ENCODE results near the gene ACOT13. TPM values are rescaled to one million over a fixed set of nuclear protein-coding genes. Genes with fewer than 3 reads are reported as not detected.
A peak's percentile ranks its signal among the peaks of the same experiment; 100 is the strongest.
"Not testable (repeated sequence)": the region's sequence is repeated elsewhere in the genome, so short reads cannot be mapped to it uniquely, and the experiment has no call there.

ACOT13 gene
- polyA plus RNA-seq, 3 donors: 1.7 to 20.1 (median 14.5) TPM

DNA sequence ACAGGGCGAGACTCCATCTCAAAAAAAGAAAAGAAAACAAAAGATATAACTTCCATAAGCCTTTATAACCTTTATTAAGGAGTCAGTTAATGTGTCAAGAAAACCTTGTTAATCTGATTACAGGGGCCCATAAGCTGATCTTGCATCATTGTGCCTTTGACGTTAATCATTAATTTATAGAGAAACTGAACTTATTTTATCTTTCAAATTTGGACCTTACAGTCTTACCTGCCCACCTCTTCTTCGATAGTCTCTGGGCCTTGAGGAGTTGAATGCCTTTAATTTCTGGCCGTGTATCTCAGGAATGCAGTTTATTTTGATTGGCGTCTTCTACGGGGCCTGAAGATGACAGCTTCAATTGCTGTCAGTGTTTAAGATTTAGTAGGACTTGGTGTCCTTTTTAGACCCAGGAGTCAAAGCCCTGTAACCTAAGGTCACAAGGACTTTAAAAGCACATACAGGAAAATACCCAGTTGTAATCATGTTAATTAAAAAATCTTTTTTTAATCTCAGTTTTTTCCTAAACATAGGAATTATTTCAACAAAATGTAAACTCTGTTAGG, 5.8 kb downstream of the ACOT13 start:
- H3K36me3 Mint-ChIP-seq: peaks cover 2 to 7% of the 10 kb centered on the region in 2 donors

DNA sequence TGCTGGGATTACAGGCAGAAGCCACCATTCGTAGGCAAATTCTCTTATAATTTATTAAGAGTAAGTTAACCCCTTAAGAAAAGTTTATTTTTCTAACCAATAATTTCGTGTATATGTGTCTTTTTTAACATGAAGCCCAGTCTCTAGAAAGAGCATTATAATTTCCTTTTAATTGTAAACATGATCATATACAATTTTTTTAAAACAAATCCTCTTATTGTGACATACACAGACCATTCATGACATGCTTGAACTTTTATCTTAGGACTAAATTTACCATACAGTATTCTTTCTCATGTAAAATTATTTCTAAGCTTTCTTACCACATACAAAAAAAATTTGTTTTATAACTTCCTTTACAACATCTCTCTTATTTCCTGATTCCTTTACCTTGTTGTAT, 6.7 kb downstream of the ACOT13 start:
- WGBS (ENCODE audit: insufficient coverage): no CpG with 5 or more reads among the region's 2 CpGs

More for the DNA sequence above, 5.8 kb downstream of the ACOT13 start:
- Mint-ChIP-seq H3K4me3 (no peak overlapping the region), H3K27ac (peak overlapping the region in 1 of 7 donors; percentile 48), H3K4me1 (peaks cover 14% of the 10 kb centered on the region), H3K9me3 (peaks cover 11 to 51% (median 29%) of the 10 kb centered on the region in 7 donors), H3K27me3 (ENCODE audit: low read depth in 3 of 3) (peaks cover 0 to 4% (median 3%) of the 10 kb centered on the region in 3 donors)
- Histone ChIP-seq H3K36me3 (replicated peaks in 1 of 2; ENCODE audit: control insufficient read depth in 1 of 2, insufficient read depth in 2 of 2, low read length in 2 of 2) (no peaks in the 10 kb centered on the region), H4K20me1 (ENCODE audit: insufficient read depth, low read length) (no peaks in the 10 kb centered on the region), H3K27me3 (ENCODE audit: control insufficient read depth in 2 of 2, insufficient read depth in 2 of 2, low read length in 2 of 2) (no peaks in the 10 kb centered on the region), H3K9me3 (replicated peaks in 1 of 2; ENCODE audit: control insufficient read depth in 1 of 2, insufficient read depth in 1 of 2, low read length in 2 of 2) (peaks cover 15 to 22% of the 10 kb centered on the region in 2 donors), H3K4me3 (replicated peaks in 1 of 3; ENCODE audit: low read depth in 2 of 3, low read length in 3 of 3) (no peak overlapping the region), H2AFZ (ENCODE audit: insufficient read depth, low read depth, low read length, poor library complexity, severe bottlenecking) (no peak overlapping the region), H3K79me2 (ENCODE audit: insufficient read depth, low read length) (peaks cover 5% of the 10 kb centered on the region), H3K4me2 (replicated peaks; ENCODE audit: extremely low read depth, low read length, poor library complexity, severe bottlenecking) (no peak overlapping the region), H3K27ac (ENCODE audit: low read depth in 1 of 2, low read length in 2 of 2) (no peak overlapping the region), H3K4me1 (ENCODE audit: control insufficient read depth in 1 of 2, insufficient read depth in 2 of 2, low read length in 2 of 2) (peaks cover 2 to 5% of the 10 kb centered on the region in 2 donors), H3K9ac (ENCODE audit: insufficient read depth, low read length, poor library complexity, severe bottlenecking) (no peak overlapping the region)
- intact Hi-C loops (cut with micrococcal nuclease): no loop called here
- TF ChIP-seq CTCF (IDR thresholded peaks at IDR 0.05): no peak
- DNase-seq: no peak
- no CpG with 5 or more reads among the region's 6 CpGs for WGBS (ENCODE audit: insufficient coverage)

DNA sequence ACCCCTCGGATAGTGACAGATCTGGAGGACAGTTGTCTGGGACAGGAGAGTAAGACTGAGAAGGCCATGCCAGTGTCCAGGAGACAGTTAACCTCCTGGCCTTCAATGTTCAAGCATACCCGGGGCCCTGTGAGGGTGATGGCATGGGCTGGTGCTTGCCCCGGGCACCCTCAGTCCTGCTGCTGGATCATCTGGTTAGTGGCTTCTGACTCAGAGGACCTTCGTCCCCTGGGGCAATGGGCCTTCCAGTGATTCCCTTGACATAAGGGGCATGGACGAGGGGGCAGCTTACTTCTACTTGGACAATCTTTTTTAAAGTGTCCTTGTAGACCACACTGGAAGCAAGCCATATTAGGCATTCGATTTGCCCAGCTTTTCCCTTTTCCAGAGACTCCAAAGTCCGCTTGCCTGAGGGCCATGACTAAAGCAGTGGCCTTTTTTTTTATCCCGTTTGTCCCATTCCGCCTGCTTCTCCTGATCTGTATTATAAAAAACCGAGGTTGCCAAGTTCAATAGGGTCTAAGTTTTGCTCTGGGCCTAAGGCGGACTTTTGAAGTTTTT, 12.0 kb downstream of the ACOT13 start:
- H3K79me2 ChIP-seq (ENCODE audit: insufficient read depth, low read length); H2AFZ ChIP-seq (ENCODE audit: insufficient read depth, low read depth, low read length, poor library complexity, severe bottlenecking); H3K9ac ChIP-seq (ENCODE audit: insufficient read depth, low read length, poor library complexity, severe bottlenecking); H3K4me3 ChIP-seq (replicated peaks in 1 of 3; ENCODE audit: low read depth in 2 of 3, low read length in 3 of 3); H3K27me3 Mint-ChIP-seq (ENCODE audit: low read depth in 3 of 3); H3K27me3 ChIP-seq (ENCODE audit: control insufficient read depth in 2 of 2, insufficient read depth in 2 of 2, low read length in 2 of 2); H3K36me3 ChIP-seq (replicated peaks in 1 of 2; ENCODE audit: control insufficient read depth in 1 of 2, insufficient read depth in 2 of 2, low read length in 2 of 2); intact Hi-C loops (cut with micrococcal nuclease); H4K20me1 ChIP-seq (ENCODE audit: insufficient read depth, low read length); H3K4me1 ChIP-seq (ENCODE audit: control insufficient read depth in 1 of 2, insufficient read depth in 2 of 2, low read length in 2 of 2); H3K4me1 Mint-ChIP-seq; DNase-seq; H3K4me3 Mint-ChIP-seq; H3K27ac Mint-ChIP-seq; H3K9me3 ChIP-seq (replicated peaks in 1 of 2; ENCODE audit: control insufficient read depth in 1 of 2, insufficient read depth in 1 of 2, low read length in 2 of 2); H3K27ac ChIP-seq (ENCODE audit: low read depth in 1 of 2, low read length in 2 of 2); H3K4me2 ChIP-seq (replicated peaks; ENCODE audit: extremely low read depth, low read length, poor library complexity, severe bottlenecking): not testable (repeated sequence)
- 100% methylated on average over 4 of the region's 11 CpGs for WGBS (ENCODE audit: insufficient coverage)
- Mint-ChIP-seq H3K36me3 (peaks cover 5 to 13% of the 10 kb centered on the region in 2 donors), H3K9me3 (peaks cover 6 to 20% (median 14%) of the 10 kb centered on the region in 7 donors)

More for the DNA sequence above, 6.7 kb downstream of the ACOT13 start:
- Histone ChIP-seq H2AFZ (ENCODE audit: insufficient read depth, low read depth, low read length, poor library complexity, severe bottlenecking) (no peak overlapping the region), H3K9me3 (replicated peaks in 1 of 2; ENCODE audit: control insufficient read depth in 1 of 2, insufficient read depth in 1 of 2, low read length in 2 of 2) (peaks cover 15 to 22% of the 10 kb centered on the region in 2 donors), H3K27ac (ENCODE audit: low read depth in 1 of 2, low read length in 2 of 2) (no peak overlapping the region), H3K9ac (ENCODE audit: insufficient read depth, low read length, poor library complexity, severe bottlenecking) (no peak overlapping the region), H4K20me1 (ENCODE audit: insufficient read depth, low read length) (no peaks in the 10 kb centered on the region), H3K4me3 (replicated peaks in 1 of 3; ENCODE audit: low read depth in 2 of 3, low read length in 3 of 3) (no peak overlapping the region), H3K4me1 (ENCODE audit: control insufficient read depth in 1 of 2, insufficient read depth in 2 of 2, low read length in 2 of 2) (no peaks in the 10 kb centered on the region), H3K79me2 (ENCODE audit: insufficient read depth, low read length) (no peaks in the 10 kb centered on the region), H3K4me2 (replicated peaks; ENCODE audit: extremely low read depth, low read length, poor library complexity, severe bottlenecking) (no peak overlapping the region), H3K27me3 (ENCODE audit: control insufficient read depth in 2 of 2, insufficient read depth in 2 of 2, low read length in 2 of 2) (no peaks in the 10 kb centered on the region), H3K36me3 (replicated peaks in 1 of 2; ENCODE audit: control insufficient read depth in 1 of 2, insufficient read depth in 2 of 2, low read length in 2 of 2) (no peaks in the 10 kb centered on the region)
- H3K4me3 Mint-ChIP-seq: no peak overlapping the region
- H3K36me3 Mint-ChIP-seq: peaks cover 2 to 7% of the 10 kb centered on the region in 2 donors
- DNase-seq: no peak
- H3K27me3 Mint-ChIP-seq (ENCODE audit: low read depth in 3 of 3): peaks cover 0 to 4% (median 2%) of the 10 kb centered on the region in 3 donors
- H3K4me1 Mint-ChIP-seq: peaks cover 4% of the 10 kb centered on the region
- TF ChIP-seq CTCF (IDR thresholded peaks at IDR 0.05): no peak
- peaks cover 11 to 51% (median 29%) of the 10 kb centered on the region in 7 donors for H3K9me3 Mint-ChIP-seq
- intact Hi-C loops (cut with micrococcal nuclease): no loop called here
- no peak overlapping the region for H3K27ac Mint-ChIP-seq

Measured in CD14-positive monocyte (primary cell).